RWPE1 (cell line): ENCODE measurements around the gene NCAM1.

ENCODE experiments used
- CTCF ChIA-PET: fragments of 350-600 bp; sonication (Branson Sonifier 250); formaldehyde crosslinking; extraction: SDS; loops from one replicate; lab custom pipeline; 2021; lab: Yijun Ruan, JAX
- POLR2A ChIA-PET: fragments of 400-600 bp; formaldehyde crosslinking; extraction: SDS; loops from one replicate; lab custom pipeline; 2020; ENCODE audit warnings: antibody characterized with exemption; ENCODE audit not compliant: low non-redundant PET; lab: Yijun Ruan, JAX
- DNase-seq: peaks from one replicate; pipeline ENCODE4 v3.0.0; 2012; ENCODE audit warnings: low spot score
- H3K27ac ChIP-seq: fragments of 450-650 bp; 2 replicates; pipeline ENCODE4 v1.5.1; 2017
- CTCF ChIP-seq: fragments of 450-650 bp; conservative IDR thresholded peaks from 2 replicates; pipeline ENCODE4 v1.5.1; 2017; ENCODE audit warnings: low read depth, mild to moderate bottlenecking

Gene NCAM1

GRCh38 chr11:113112307-113112706 is 151.1 kb downstream of the NCAM1 start:
- CTCF ChIA-PET: no interaction called here
- POLR2A ChIA-PET: no interaction called here
- no peak for TF ChIP-seq CTCF
- no peak for DNase-seq
- H3K27ac ChIP-seq: no peak overlapping the region

- DNase-seq: peak; percentile 42
- ChIA-PET CTCF (interaction anchor here (0.5 to 1.2 kb wide), 11 partner anchors 10 to 874 kb away, joined by 3 to 6 read pairs (median 3); no protein-coding TSS in a partner anchor), POLR2A (no interaction called here)
- peak; percentile 71 for TF ChIP-seq CTCF
- H3K27ac ChIP-seq: no peak overlapping the region
Measured at GRCh38 chr11:113113801-113114704, 152.8 kb downstream of the NCAM1 start.

- ChIA-PET POLR2A (no interaction called here), CTCF (interaction anchor here (0.6 to 1.2 kb wide), 8 partner anchors 10 to 875 kb away, joined by 3 to 6 read pairs (median 3); no protein-coding TSS in a partner anchor)
- 0 out of 2 replicates have a peak, but pooled peaks have one; percentile 10 for TF ChIP-seq CTCF
- H3K27ac ChIP-seq: no peak overlapping the region
- DNase-seq: no peak
Measured at GRCh38 chr11:113114705-113115027, 153.4 kb downstream of the NCAM1 start.

DNA sequence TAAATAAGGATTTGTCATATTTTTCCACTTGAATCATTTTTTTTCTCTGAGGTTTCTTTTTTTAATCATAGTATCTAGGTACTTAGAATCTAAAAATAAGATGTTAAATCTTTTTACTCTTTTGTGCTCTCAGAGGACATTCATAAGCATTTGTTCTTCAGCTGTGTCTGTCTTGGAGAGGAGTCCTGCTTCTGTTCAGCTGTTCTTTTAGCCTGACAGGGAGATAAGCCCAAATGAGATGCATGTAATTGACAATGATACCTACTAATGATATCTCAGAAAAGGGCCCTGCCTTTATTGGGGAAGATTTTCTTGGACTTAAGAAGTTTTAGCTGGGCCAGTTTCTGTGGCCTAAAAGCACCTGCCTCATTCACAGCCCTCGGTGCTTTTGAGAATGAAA is 156.9 kb downstream of the NCAM1 start:
- H3K27ac ChIP-seq: no peak overlapping the region
- no peak for DNase-seq
- ChIA-PET POLR2A (no interaction called here), CTCF (interaction anchor here (1.1 kb wide), 1 partner anchor 171 kb away, joined by 3 read pairs; no protein-coding TSS in a partner anchor)
- TF ChIP-seq CTCF: no peak

DNA sequence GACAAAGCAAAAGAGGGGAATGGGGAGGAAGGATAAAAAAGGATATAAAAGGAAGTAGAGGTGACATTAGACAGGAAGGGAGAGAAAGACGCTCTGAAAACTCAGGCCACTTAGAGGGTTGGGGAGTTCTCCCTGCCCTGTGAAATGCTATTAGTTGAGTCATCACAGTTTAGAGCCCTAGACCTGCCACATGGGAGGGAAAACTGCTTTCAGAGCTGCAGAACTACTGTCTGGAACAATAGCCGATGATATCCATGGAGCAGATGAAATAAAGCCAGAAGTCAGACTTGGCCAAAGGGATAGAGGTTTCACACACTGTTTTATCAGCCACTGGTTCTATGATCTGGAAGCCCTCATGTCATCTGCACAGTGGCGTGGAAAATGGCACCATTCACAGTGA is 157.9 kb downstream of the NCAM1 start:
- no peak for DNase-seq
- POLR2A ChIA-PET: no interaction called here
- CTCF ChIA-PET: no interaction called here
- TF ChIP-seq CTCF: no peak
- H3K27ac ChIP-seq: no peak overlapping the region

- ChIA-PET CTCF (interaction anchor here (0.7 kb wide), 1 partner anchor 261 kb away, joined by 3 read pairs; no protein-coding TSS in a partner anchor), POLR2A (interaction anchor here (0.7 kb wide), 1 partner anchor 895 kb away, joined by 3 read pairs; no protein-coding TSS in a partner anchor)
- TF ChIP-seq CTCF: no peak
- no peak overlapping the region for H3K27ac ChIP-seq
- no peak for DNase-seq
Measured at GRCh38 chr11:113119966-113120736, 158.9 kb downstream of the NCAM1 start.
